ENCODE data around the gene CROCC2.

Gene CROCC2

GRCh38 chr2:240946654-240947053 lies 40.5 kb downstream of the CROCC2 start:
- no peak for DNase-seq

DNA sequence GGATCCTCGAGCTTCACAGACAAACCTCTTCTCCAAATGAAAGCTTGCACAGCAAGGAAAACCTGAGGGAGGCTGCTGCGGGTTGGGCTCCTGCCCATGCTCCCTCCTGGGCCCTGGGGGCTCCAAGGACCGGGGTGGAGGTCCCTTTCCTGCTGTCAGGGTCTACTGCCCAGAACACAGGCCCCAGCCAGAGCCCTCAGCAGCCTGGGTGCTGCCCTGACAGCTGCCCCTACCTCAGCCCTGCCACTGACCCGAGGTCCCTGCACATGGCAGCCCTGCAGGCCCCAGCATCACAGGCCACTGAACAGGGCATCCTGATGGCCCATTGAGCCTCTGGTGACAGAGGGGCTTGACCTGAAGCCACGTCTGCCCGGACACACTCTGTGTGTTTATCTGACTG lies 41.0 kb downstream of the CROCC2 start:
- DNase-seq, result no peak

DNA sequence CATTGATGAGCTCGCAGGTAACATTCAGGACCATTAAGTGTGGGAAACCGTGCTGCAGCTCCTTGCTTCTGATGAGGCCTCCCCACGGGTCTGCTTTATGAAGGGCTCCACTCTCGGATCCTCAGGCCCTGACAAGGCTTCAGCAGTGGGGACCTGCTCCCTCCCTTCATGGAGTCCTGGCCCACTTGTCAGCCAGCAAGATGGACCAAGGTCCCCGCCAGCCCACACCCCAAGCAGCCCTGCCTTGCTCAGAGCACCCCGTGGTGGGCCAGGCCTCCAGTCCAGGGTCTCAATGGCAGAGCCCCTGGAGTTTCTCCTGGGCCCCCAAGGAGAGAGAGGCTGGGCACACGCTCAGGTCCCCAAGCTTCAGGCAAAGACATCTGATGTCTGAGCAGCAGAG lies 41.5 kb downstream of the CROCC2 start:
- no peak for DNase-seq

DNA sequence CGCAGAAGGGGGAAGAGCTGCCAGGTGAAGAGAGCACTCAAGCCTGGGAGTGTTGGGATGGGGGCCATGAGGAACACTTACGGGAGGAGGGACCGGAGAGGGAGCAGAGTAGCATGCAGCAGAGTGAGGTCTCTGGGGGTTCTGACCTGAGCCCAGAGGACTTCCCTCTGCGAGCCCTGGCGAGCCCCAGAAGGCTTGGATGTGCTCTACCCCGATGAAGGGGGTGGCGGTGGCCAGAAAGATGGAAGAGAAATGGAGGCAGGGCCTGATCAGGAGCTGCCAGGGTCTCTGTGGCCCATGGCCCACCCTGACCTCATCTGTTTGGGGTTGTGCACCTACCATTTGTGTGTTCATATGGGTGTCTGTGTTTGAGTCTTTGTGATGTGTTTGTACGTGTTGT lies 42.0 kb downstream of the CROCC2 start:
- no peak for DNase-seq

- DNase-seq, result no peak
Observed at GRCh38 chr2:240948905-240949790, 43.0 kb downstream of the CROCC2 start.

- no peak for DNase-seq
Observed at GRCh38 chr2:240949791-240950705, 43.9 kb downstream of the CROCC2 start.

GRCh38 chr2:240951045-240951594 lies 45.0 kb downstream of the CROCC2 start:
- no peak for DNase-seq

GRCh38 chr2:240952496-240953246 lies 46.5 kb downstream of the CROCC2 start:
- no peak for DNase-seq

DNA sequence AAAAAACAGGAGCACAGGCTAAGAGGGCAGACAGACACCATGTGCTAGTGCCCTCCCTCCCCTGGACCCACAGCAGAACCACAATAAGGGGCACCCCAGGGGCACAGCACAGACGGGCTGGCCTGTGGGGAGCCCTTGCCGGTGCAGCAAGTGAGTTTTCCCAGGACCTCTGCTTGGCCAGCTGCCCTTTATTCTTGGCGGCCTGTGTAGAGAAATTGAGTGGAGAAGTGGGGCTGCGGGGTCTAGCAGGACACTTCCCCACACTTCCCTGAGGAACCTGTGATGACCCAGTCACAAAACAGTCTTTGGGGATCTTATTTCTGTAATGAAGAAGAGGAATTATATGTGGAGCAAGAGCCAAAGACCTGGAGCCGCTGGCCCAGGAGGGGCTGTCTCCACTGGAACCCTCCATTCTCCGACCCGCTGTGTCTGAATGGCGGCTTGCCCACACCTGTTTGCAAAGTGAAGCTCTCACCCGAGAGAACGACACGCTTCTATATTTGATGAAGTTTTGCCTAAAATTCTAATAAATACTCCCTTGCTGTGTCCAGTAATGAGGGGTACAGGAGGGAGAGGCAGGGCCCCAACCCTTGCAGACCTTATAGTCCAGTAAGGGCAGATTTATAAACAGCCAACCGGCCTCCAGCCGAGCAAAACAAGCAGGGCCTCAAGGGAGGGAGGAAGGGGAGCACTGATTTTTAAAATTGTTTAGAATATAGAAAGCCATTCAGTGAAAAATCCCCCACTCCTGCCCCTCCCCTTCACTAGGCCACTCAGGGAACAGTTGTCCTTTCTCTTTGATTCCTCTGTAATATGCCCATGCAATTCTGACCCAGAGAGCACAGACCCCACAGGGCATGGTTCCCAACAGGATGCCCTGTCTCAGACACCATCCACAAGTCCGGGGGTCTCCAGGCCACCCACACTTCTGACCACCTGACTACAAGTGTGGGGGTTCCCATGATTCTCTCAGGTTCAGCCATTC lies 47.6 kb downstream of the CROCC2 start:
- no peak for DNase-seq

- no peak for DNase-seq
Observed at GRCh38 chr2:240954436-240955305, 48.5 kb downstream of the CROCC2 start.

DNA sequence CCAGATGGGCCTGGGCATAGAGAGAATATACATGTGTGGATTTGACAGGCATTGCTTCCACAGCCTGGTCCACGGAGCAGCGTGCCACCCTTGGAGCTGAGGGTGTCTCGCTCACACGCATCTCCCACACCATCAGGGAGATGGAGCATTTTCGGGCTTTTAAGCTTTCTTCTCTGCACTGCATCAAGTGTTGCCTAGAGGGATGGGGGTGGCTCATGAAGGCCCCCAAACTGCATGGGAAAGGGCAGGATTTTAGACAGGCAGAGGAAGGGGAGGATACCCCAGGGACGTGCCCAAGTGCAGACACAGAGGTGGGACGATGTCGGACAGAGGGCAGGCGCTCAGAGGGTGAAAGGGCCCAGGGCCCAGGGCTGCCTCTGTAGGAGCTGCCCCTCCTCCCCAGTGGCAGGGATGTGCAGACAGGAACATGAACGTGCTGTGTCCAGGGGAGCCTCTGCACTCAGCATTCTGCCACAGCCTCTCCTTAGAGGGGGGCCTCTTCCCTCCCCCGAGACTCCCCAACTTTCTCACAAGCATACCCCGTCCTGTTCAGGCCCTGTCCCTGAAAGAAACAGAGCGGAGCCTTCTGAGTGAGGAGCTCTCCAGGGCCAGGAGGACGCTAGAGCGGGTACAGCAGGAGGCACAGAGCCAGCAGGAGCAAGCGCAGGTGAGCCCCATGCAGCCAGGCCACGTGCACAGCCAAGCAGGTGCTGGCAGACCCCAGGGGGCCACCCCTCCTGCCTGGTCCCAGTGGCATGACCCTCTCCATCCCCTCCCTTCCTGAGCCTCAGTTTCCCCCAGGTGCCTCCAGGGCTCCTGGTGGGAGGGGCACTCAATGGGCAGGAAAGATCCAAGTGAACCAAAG lies 49.4 kb downstream of the CROCC2 start:
- no peak for DNase-seq

DNA sequence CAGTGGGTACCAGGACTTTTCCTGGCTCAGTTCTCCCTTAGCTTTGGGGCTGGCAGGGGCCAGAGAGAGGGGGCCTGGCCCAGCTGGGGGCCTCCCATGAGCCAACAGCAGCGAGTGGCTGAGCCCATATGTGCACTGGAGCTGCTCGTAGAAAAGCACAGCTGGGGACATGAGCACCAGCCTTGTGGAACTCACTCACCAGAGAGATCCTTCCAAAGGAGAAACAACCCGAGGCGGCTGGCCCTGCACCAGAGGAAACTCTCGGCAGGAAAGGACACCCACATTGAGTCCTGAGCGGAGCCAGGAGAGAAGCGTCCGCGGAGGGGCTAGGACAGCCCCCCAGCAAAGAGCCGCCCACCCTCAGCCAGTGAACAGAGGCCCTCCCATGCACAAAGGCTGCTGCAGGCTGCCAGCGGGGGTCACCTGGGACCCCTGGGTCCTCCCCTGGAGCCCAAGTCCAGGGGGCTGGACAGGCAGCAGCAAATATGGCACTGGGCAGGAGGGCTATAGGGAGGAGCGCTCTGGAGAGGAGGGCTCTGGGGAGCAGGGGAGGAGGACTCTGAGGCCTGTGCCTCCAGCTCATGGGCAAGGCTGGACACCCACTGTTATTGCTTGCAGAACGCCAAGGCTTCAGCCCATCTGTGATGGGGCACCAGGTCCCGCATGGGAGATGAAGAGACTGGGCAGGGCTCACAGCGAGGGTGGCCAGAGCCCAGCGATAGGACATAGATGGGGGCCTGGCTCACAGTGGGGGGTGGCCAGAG lies 50.2 kb downstream of the CROCC2 start:
- no peak for DNase-seq

GRCh38 chr2:240956935-240957655 lies 51.0 kb downstream of the CROCC2 start:
- no peak for DNase-seq

- no peak for DNase-seq
Observed at GRCh38 chr2:240957656-240958365, 51.7 kb downstream of the CROCC2 start.

DNA sequence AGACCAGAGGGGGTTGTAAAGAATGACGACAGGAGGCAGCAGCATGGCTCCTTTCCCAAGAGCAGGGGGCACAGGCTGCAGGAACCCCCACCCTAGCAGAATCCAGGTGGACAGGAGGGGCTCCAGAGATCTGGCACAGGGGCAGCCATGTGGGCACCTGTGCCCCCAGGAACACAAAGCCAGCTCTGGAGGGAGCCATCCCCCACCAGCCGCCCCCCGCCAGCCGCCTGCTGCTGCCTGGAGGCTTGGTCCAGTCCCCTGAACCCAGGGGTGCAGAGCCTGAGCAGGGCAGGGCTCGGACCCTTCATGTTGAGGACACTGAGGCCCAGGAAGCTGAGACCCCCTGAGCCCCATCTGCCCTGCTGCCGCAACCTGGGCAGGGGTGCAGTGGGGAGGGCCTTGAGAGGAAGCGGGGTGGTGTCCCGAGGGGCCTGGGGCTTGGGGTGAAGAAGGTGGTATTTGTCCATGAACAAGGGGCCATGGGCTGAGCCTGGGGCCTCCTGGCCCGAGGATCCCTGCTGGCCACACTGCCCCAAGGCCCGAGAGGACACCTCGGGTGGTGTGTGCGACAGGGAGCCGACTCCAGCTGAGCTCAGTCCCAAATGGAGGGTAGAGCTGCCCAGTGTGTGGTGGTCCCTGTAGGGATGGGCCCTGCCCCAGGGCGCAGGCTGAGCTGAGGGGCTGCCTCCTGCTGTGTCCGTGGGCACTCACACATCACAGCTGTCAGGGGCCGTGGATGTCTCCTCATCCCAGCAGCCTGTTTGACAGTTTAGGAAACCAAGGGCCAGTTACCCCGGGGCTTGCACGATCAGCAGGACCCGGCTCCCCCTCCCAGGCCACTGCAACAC lies 52.5 kb downstream of the CROCC2 start:
- DNase-seq, result no peak

- no peak for DNase-seq
Observed at GRCh38 chr2:240959214-240959940, 53.2 kb downstream of the CROCC2 start.
